Renal cortical epithelial cell (primary cell): ENCODE data around the gene PTPN4. TPM values are rescaled to one million over a fixed set of nuclear protein-coding genes. Genes with fewer than 3 reads are reported as not detected.
"Not testable (repeated sequence)": the region's sequence is repeated elsewhere in the genome, so short reads cannot be mapped to it uniquely, and the experiment has no call there.

Source experiments
- DNase-seq: peaks from one replicate; pipeline ENCODE4 v3.0.0-alpha.2; 2011; ENCODE audit warnings: low read depth
- total RNA-seq: library from RNA; depleted of rRNA; stranded (reverse); fragments of >200 nt; gene quantifications from 2 replicates; pipeline ENCODE4 v1.2.3, GENCODE V29; 2014

The PTPN4 gene
- total RNA-seq, 1 donor from 2014 or later, result 38.9 TPM

DNA sequence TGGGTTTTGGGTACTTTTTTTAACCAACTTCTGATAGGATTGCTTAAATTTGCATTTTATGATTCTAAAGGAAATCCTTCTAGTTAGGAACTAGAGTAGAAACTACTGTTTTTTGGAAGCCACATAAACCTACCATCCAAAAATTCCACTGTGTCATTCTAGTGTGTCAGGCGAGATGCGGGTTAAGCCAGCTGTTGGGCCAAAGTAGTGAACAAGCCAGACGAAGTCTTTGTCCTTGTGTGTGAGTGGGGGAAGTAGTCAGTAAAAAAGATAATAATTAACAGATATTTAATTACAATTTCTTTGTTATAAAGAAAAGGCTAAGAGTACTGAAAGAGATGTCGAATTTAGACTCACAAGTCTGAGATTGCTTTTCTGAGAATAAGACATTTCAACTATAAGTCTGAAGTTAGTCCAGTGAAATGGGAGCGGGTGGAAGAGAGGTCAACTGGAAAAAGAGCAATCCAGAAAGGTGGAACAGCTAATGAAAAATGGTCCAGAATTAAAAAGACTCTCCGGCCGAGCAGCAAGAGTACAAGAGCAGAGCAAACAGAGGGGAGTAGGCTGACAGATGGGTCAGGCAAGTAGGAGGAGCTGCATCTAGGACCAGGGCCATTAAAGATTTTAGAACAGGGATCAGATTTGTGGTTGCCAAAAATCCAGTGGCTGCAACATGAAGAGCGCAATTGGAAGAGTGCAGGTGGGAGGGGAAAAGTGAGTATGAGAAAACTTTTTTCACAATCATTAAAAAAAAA lies 254.7 kb downstream of the PTPN4 start:
- DNase-seq, result peak; percentile 60

DNA sequence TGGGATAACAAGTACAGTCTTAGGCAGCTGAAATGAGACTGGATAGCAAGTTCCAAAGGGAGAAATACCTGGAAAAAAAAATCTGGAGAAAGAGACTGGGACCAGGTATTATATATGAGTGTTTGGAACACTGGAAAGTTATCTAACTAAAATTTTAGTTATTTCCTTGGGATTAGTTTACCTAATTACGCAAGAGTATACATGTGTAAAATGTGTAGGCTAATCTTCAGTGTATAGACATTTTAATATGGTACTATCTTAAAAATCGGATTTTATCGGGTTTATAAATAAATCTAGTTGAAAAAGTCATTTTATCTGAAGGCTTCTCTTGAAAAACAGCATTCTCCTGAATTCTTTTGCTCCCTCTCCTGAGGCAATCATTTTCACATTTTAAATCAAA lies 257.1 kb downstream of the PTPN4 start:
- no peak for DNase-seq

DNA sequence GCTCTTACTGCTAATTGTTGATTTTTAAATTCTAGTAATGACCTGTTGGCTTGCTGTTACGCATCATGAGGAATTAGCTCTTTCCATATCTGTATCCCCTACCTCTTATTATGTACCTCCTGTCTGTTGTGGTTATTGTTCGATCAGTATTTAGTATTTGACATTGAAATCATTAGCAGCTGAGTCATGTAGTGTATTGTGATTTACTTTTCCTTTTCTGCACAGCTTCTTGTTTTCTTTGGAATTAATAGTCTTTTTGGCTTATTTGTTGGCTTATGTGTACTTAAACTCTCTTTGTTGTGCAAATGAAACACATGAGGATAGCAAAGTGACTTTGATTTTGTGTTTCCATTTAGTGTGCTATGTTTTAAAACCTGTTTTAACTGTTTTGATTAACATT lies 257.5 kb downstream of the PTPN4 start:
- peak; percentile 52 for DNase-seq

DNA sequence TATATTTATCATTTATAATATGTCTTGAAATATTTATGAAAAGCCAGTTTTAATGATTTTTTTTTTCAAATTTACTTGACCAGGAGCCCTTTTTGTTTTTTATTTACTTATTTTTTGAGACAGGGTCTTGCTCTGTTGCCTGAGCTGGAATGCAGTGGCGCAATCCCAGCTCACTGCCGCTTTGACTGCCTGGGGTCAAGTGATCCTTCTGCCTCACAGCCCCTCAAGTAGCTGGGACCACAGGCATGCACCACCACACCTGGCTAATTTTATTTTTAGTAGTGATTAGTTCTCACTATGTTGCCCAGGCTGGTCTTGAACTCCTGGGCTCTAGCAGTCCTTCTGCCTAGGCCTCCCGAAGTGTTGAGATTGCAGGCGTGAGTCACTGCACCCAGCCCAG lies 258.8 kb downstream of the PTPN4 start:
- DNase-seq, result peak; percentile 42

DNA sequence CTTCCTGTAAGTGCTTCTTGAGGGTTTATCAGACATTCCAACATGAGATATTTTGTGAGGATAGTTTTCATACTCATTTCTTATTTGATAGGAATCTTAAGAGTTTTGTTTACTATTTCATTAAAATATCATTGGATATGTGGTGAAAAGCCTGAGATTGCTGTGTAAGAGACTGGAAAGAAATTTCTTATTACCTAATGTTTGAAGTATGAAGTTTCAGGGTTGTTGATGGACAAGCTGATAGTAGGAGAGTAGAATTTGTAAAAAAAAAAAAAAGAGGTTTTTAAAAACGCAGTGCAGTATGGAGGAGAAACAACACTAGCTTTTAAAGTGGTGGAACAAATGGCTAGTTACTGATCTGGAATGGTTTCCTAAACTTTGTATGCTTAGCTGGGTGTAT lies 260.8 kb downstream of the PTPN4 start:
- no peak for DNase-seq

DNA sequence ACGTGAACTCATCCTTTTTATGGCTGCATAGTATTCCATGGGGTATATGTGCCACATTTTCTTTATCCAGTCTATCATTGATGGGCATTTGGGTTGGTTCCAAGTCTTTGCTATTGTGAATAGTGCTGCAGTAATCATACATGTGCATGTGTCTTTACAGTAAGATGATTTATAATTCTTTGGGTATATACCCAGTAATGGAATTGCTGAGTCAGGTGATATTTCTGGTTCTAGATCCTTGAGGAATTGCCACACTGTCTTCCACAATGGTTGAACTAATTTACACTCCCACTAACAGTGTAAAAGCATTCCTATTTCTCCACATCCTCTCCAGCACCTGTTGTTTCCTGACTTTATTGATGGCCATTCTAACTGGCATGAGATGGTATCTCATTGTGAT lies 262.8 kb downstream of the PTPN4 start:
- not testable (repeated sequence) for DNase-seq

DNA sequence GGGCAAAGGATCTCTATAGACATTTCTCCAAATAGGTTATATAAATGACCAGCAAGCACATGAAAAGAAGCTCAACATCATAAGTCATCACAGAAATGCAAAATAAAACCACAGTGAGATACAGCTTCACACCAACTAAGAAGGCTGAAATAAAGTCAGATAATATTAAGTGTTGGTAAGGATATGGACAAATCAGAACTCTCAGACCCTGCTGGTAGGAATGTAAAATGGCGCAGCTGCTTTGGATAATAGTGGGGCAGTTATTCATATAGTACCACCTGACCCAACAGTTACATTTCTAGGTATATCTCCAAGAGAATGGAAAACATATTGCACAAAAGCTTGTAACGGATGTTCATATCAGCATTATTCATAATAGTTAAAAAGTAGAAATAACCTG lies 267.2 kb downstream of the PTPN4 start:
- no peak for DNase-seq

DNA sequence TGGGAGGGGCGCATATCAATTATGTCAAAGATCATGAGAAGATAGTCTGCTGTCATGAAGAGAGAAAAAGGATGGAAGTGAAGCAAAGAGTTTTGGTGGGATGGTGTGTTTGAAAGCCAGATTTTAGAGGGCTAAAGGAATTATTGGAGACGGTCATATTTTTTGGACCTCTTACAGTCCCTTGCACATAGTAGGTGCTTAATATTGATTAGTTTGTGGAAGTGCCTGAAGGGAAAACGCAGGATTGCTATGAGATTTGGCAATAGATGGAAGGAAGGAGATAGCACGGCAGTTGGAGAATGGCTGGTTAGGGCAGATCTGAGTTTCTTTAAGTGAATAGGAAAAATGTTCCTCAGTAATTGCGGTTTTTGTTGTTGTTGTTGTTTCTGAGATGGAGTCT lies 269.1 kb downstream of the PTPN4 start:
- DNase-seq, result no peak

DNA sequence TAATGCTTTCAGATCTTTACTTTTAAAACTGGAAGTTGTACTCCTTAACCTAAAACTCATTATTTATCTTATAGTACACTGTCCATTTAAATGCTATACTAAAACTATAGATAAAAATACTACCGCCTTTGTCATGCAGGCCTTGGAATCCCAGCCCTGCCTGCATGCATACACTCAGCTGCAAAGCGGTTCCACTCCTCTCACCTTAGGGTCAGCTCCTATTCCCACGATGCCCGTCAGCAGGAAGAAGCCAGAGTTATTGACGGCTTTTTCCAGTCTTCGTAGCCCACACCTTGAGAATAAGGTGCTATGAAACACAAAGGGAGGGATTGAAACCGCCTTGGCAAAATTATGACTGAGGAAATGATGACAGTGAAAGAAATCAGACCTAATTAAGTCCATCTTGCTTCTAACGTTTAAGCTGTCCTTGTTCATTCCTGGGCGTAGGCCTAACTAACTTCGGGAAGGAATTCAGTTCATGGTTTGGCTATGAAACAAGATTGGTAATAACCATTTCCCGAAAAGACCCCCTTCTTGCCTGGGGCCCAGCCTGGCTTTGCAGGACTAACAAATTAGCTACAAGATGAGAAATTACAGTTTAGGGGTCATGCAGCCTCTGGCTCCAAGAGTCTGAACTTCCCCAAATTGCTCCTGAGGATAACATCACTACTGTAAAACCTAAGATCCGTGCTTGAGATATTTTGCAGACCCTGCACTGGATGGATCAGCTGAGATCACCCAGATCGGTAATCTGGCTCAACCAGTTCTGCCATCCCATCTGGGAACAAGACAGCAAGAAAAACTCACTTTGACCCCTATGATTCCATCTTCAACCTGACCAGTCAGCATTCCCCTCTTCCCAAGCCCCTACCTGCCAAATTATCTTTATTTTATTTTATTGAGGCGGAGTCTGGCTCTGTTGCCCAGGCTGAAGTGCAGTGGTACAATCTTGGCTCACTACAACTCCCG lies 270.2 kb downstream of the PTPN4 start:
- DNase-seq, result no peak

DNA sequence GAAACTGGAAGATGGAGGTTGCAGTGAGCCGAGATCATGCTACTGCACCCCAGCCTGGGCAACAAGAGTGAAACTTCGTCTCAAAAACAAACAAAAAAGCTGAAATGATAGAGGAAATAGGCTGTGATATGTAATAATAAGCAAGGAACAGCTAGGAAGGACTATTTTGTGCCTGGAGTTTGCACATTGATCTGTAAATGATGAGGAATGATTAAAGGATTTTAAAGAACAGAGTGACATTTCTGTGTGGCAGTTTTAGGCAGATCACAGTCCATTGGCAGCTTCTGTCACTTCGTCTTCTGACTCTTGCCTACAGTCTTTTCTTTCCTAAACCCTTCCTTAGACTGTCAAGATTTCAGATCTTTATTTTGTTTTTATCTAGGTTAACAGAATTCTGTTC lies 272.6 kb downstream of the PTPN4 start:
- DNase-seq, result no peak

Other genes with a start within 250 kb of the PTPN4 start
- 6.2 TPM in 1 of 2 replicates, not detected in the other for gene SCTR, start 235.4 kb upstream of the PTPN4 start, total RNA-seq
- 2.1 and 22.9 TPM in 2 replicates for gene CFAP221, start 215.5 kb upstream of the PTPN4 start, total RNA-seq
- 9.6 and 13.0 TPM in 2 replicates for gene TMEM177, start 80.7 kb upstream of the PTPN4 start, total RNA-seq